ENCODE data around the gene TSC22D4.
"Not testable (repeated sequence)": the region's sequence is repeated elsewhere in the genome, so short reads cannot be mapped to it uniquely, and the experiment has no call there.

TSC22D4 gene

DNA sequence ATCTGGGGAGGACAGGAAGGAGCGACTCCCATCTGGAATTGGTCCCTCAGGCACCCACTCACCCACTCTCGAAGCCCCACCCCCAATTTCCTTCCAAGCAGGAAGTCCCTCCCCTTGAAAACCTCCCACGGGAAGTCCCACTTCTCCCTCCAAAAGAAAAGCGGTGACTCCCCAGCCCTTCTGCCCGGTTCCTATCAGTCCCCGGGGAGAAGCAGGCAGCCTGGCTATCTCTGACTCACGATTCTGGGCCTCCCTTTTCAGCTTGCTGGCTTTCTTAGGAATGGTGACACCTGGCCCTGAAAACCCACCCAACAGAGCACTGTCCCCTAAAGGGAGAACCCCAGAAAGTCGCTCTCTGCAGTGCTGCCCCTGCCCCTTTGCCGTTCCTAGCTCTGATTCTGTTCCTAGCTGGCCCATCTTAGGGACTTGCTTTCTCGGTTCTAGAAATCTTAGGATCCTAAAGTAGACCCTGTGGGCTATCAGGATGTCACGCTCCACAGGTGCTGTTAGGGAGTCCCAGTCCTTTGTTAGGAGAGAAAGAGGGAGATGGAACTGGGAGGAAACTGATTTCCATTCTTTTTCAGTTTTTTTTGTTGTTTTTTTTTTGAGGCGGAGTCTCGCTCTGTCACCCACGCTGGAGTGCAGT lies 6.0 kb downstream of the TSC22D4 start:
- no peak for DNase-seq (ENCODE audit: low spot score)

- DNase-seq (ENCODE audit: low spot score) = no peak
These were observed 6.7 kb downstream of the TSC22D4 start for GRCh38 chr7:100472121-100472851.

DNA sequence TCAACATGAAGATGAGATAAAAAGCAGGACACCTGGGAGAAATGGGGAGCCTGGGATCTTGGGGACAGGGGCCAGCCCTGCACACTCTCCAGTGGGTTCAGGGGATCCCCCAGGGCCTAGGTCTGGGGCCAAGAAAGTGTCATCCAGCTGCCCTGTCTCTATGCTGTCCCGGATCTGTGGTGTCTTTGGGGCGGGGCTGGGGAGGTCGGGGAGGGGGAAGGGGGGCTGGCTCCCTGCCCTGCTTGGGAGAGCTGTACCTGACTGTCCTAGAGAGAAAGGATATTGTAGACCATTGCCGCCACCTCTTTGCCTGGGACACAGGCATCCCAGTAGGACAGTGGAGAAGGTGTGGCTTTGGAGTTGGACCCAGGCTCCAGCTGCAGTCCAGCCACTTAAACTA lies 8.0 kb downstream of the TSC22D4 start:
- no peak for DNase-seq (ENCODE audit: low spot score)

- peak; percentile 76 for DNase-seq (ENCODE audit: low spot score)
These were observed 9.6 kb downstream of the TSC22D4 start for GRCh38 chr7:100469227-100470044.

GRCh38 chr7:100467638-100468373 lies 11.2 kb downstream of the TSC22D4 start:
- no peak for DNase-seq (ENCODE audit: low spot score)

DNA sequence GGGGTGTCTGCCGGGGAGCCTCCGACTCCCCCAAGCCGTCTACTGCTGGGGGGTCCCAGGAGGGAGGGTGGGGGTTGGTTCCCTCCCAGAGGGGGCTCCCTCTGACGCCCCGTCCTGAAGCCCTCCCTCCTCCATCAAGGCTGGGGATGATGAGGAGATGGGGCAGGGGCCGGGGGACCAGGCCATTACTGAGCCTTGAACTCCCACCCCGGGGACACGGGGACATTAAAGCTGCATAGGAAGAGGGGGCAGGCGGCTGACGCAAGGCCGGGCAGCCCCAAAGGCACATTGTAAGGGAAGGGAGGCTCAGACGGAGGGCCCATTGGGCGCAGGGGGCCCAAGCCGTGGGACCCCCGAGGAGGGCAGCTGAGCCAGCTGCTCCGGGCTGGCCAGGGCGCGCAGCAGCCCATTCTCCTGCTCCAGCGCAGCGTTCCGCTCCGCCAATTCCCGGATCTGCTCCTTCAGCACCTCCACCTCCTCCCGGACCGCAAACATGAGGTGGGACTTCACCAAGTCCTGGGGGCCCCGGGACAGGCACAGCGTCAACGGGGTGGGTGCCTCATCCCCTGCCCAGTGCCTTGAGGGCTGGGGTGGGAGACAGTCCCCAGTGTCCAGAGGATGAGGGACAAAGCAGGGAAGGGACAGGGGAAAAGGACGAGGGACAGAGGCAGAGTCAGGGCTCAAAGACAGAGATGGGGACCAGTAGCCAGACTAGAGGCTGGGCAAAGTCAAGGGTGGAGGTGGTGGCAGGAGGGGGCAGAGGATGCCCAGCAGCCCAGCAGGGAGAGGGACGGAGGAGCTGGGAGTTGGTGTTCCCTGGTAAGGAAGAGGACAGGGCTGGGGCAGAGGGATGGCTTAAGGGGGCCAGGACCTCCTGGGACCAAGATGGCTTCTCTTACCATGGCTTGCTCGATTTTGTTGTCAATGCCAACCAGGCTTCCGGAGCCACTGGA lies 12.1 kb downstream of the TSC22D4 start:
- no peak for DNase-seq (ENCODE audit: low spot score)

- no peak for DNase-seq (ENCODE audit: low spot score)
These were observed 13.2 kb downstream of the TSC22D4 start for GRCh38 chr7:100465702-100466311.

GRCh38 chr7:100465299-100465698 lies 13.7 kb downstream of the TSC22D4 start:
- DNase-seq (ENCODE audit: low spot score) = no peak

- no peak for DNase-seq (ENCODE audit: low spot score)
These were observed 14.2 kb downstream of the TSC22D4 start for GRCh38 chr7:100464791-100465190.

- no peak for DNase-seq (ENCODE audit: low spot score)
These were observed 14.8 kb downstream of the TSC22D4 start, which contains the start of gene SPACDR for GRCh38 chr7:100464210-100464660. Gene SPACDR (minus strand): TSS chr7:100464260. CDS start chr7:100464025, 235 bp downstream.

GRCh38 chr7:100457033-100457432 lies 22.0 kb downstream of the TSC22D4 start:
- no peak for DNase-seq (ENCODE audit: low spot score)

- DNase-seq (ENCODE audit: low spot score) = peak; percentile 30
These were observed 22.5 kb downstream of the TSC22D4 start for GRCh38 chr7:100456562-100456961.

GRCh38 chr7:100455206-100455605 lies 23.8 kb downstream of the TSC22D4 start:
- peak; percentile 51 for DNase-seq (ENCODE audit: low spot score)

GRCh38 chr7:100453854-100454253 lies 25.2 kb downstream of the TSC22D4 start:
- not testable (repeated sequence) for DNase-seq (ENCODE audit: low spot score)

GRCh38 chr7:100452513-100452912 lies 26.5 kb downstream of the TSC22D4 start:
- DNase-seq (ENCODE audit: low spot score) = no peak

DNA sequence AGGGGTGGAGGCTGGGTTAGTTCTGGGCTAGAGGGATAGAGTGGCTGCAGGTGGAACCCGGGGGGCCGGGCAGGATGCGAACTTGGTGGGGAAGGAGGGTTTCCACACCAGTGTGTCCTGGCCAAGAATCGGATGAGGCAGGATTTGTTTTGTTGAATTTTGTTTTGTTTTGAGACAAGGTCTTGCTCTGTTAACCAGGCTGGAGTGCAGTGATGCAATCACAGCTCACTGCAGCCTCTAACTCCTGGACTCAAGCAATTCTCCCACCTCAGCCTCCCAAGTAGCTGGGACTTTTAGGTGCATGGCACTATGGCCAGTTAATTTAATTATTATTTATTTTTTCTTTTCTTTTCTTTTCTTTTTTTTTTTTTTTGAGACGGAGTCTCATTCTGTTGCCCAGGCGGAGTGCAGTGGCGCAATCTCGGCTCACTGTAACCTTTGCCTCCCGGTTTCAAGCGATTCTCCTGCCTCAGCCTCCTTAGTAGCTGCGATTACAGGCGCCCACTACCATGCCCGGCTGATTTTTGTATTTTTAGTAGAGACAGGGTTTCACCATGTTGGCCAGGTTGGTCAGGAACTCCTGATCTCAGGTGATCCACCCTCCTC lies 29.7 kb downstream of the TSC22D4 start:
- DNase-seq (ENCODE audit: low spot score) = no peak

- not testable (repeated sequence) for DNase-seq (ENCODE audit: low spot score)
These were observed 31.7 kb downstream of the TSC22D4 start for GRCh38 chr7:100447363-100447762.

GRCh38 chr7:100446040-100446439 lies 33.0 kb downstream of the TSC22D4 start:
- DNase-seq (ENCODE audit: low spot score) = no peak

DNA sequence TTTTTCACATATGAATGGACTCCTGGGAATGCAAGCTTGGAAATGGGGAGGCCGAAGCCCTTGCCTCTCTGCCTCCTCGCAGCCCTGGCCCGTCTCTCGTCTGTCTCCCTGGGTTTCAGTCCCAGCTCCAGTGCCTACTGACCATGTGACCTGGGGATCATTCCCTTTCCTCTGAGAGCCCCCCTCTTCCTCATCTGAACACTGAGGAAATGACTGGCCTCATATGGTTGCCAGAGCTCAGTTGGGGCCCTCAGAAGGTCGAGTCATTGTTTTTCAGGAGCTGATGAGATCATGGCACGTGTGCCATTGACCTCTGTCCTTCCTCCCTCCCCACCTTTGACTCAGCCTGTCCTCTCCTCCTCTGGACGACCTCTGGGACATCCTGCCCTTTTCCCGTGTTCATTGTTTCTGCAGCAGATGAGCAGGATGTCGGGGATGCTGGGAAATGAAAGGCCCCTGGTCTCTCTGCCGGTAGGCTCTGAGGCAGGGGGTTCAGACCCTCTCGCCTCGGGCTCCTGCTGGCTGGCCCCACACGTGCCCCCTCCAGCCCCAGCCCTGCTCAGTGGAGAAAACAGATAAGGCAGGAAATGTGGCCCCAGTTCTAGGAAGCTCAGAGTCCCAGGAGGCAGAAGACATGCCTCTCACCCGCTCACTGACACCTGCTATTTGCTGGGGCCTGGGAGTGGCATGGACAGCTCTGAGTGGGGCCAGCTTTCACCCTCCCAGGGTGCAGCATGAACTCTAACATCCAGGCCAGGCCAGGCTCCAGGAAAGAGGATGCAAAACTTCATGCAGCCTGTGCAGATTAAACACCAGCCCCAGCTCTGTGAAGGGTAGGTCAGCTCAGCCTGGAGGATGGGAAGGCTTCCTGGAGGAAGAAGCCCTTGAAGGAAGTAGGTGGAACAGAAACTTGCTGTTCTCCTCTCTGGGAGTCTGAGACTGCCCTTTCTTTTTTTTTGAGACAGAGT lies 34.4 kb downstream of the TSC22D4 start:
- peak; percentile 52 for DNase-seq (ENCODE audit: low spot score)

Measured in NAMALWA (cell line).